Mesothelial cell of epicardium (in vitro differentiated cells): ENCODE measurements around the gene ERAL1. TPM values are rescaled to one million over a fixed set of nuclear protein-coding genes. Genes with fewer than 3 reads are reported as not detected.

ENCODE experiments used
- DNase-seq, 2 experiments: peaks; one replicate each; pipeline ENCODE4 v3.0.0; 2021; ENCODE audit warnings: low spot score in 2 of 2; ENCODE audit not compliant: unreplicated experiment in 2 of 2
- H3K27ac Mint-ChIP-seq: 2 replicates; pipeline ENCODE4 v1.8.0; 2021; ENCODE audit warnings: mixed read lengths
- H3K27me3 Mint-ChIP-seq: 2 replicates; pipeline ENCODE4 v1.8.0; 2021; ENCODE audit warnings: low read depth, mixed read lengths
- H3K36me3 Mint-ChIP-seq: 2 replicates; pipeline ENCODE4 v1.8.0; 2021; ENCODE audit warnings: mixed read lengths
- H3K4me1 Mint-ChIP-seq: 2 replicates; pipeline ENCODE4 v1.8.0; 2021; ENCODE audit warnings: mixed read lengths
- H3K4me3 Mint-ChIP-seq: 2 replicates; pipeline ENCODE4 v1.8.0; 2021; ENCODE audit warnings: mild to moderate bottlenecking, moderate library complexity, mixed read lengths
- H3K9me3 Mint-ChIP-seq: 2 replicates; pipeline ENCODE4 v1.8.0; 2021; ENCODE audit warnings: mixed read lengths
- total RNA-seq: library from RNA; stranded (reverse); gene quantifications from 3 replicates; pipeline ENCODE4 v1.2.1, GENCODE V29; 2021
- TF ChIP-seq, protein P1 (sequence below): fragments of 200-600 bp; sonication (generic); IDR thresholded peaks from one replicate; pipeline ENCODE4 v1.5.0; 2021; ENCODE audit warnings: antibody characterized with exemption; ENCODE audit not compliant: unreplicated experiment

ERAL1 gene
- total RNA-seq, 1 donor from 2014 or later = 37.4 TPM

- Mint-ChIP-seq H3K36me3 (peaks cover 28% of the 10 kb centered on the region), H3K4me1 (no peaks in the 10 kb centered on the region), H3K9me3 (no peaks in the 10 kb centered on the region), H3K27ac (no peak overlapping the region), H3K27me3 (no peaks in the 10 kb centered on the region), H3K4me3 (no peak overlapping the region)
- no peak for DNase-seq
- TF ChIP-seq, protein P1, sequence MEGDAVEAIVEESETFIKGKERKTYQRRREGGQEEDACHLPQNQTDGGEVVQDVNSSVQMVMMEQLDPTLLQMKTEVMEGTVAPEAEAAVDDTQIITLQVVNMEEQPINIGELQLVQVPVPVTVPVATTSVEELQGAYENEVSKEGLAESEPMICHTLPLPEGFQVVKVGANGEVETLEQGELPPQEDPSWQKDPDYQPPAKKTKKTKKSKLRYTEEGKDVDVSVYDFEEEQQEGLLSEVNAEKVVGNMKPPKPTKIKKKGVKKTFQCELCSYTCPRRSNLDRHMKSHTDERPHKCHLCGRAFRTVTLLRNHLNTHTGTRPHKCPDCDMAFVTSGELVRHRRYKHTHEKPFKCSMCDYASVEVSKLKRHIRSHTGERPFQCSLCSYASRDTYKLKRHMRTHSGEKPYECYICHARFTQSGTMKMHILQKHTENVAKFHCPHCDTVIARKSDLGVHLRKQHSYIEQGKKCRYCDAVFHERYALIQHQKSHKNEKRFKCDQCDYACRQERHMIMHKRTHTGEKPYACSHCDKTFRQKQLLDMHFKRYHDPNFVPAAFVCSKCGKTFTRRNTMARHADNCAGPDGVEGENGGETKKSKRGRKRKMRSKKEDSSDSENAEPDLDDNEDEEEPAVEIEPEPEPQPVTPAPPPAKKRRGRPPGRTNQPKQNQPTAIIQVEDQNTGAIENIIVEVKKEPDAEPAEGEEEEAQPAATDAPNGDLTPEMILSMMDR = no peak
Measured at GRCh38 chr17:28882154-28882895, 27.5 kb downstream of the ERAL1 start.

GRCh38 chr17:28883967-28884702 lies 29.3 kb downstream of the ERAL1 start:
- no peaks in the 10 kb centered on the region for H3K27me3 Mint-ChIP-seq
- H3K4me3 Mint-ChIP-seq = no peak overlapping the region
- peaks cover 18% of the 10 kb centered on the region for H3K36me3 Mint-ChIP-seq
- TF ChIP-seq, protein P1 = no peak
- H3K27ac Mint-ChIP-seq = no peak overlapping the region
- DNase-seq = no peak
- no peaks in the 10 kb centered on the region for H3K4me1 Mint-ChIP-seq
- no peaks in the 10 kb centered on the region for H3K9me3 Mint-ChIP-seq

GRCh38 chr17:28885363-28885762 lies 30.5 kb downstream of the ERAL1 start:
- TF ChIP-seq, protein P1 = no peak
- no peaks in the 10 kb centered on the region for H3K27me3 Mint-ChIP-seq
- H3K9me3 Mint-ChIP-seq = no peaks in the 10 kb centered on the region
- DNase-seq = no peak
- H3K4me3 Mint-ChIP-seq = no peak overlapping the region
- no peak overlapping the region for H3K27ac Mint-ChIP-seq
- H3K4me1 Mint-ChIP-seq = no peaks in the 10 kb centered on the region
- H3K36me3 Mint-ChIP-seq = peaks cover 11% of the 10 kb centered on the region

DNA sequence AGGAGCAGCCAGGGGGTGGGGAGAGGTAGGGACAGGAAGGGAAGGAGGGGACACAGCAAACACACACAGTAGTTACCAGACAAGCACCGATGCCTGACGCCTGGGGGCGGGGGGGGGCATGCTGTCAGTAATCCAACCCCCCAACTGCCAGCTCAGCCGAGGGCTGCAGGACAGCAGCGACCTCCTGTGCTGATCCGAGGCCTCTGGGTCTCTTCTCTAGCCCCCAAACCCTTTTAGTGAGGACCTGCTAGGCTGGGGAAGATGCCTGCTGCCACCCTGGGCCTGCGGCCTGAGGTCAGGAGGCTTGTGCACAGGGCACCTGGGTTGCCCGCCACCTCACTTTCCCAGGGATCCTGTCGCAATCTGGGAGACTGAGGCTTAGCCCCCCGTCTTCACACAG lies 31.1 kb downstream of the ERAL1 start:
- Mint-ChIP-seq H3K27ac (no peak overlapping the region), H3K4me3 (no peak overlapping the region), H3K4me1 (no peaks in the 10 kb centered on the region), H3K27me3 (no peaks in the 10 kb centered on the region), H3K9me3 (no peaks in the 10 kb centered on the region), H3K36me3 (peaks cover 9% of the 10 kb centered on the region)
- TF ChIP-seq, protein P1 = no peak
- DNase-seq = no peak

DNA sequence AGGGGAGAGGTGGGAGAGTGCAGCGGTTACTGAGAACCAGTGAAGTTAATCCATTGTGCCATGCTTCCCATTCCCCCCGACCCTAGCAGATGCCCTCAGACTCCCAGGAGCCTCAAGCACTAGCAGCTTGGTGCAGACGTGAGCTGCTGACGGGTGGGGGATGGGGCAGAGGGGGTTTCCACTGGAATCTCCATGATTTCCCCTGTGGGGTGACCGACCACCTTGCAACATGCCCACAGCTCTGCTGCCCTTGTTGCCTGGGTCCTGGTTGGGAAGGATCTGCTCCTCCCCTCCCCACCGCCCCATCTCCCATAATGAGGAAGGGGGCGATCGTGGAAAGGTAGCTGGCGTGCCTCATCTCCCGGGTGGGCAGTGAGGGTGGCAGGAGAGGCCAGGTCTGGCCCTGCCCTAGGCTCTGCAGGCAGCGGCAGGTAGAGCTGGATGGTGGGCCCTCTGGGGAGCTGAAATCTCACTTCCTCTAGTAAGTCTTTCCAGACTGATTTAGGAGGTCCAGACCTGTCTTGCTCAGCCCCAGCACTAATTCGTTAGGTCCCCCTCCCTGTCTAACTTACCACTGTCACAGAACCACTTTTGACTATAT lies 33.2 kb downstream of the ERAL1 start:
- TF ChIP-seq, protein P1 = no peak
- H3K4me3 Mint-ChIP-seq = no peak overlapping the region
- H3K27ac Mint-ChIP-seq = no peak overlapping the region
- no peak for DNase-seq
- H3K27me3 Mint-ChIP-seq = no peaks in the 10 kb centered on the region
- H3K9me3 Mint-ChIP-seq = no peaks in the 10 kb centered on the region
- H3K4me1 Mint-ChIP-seq = no peaks in the 10 kb centered on the region
- H3K36me3 Mint-ChIP-seq = peaks cover 4% of the 10 kb centered on the region
